ENCODE measurements around the gene TBC1D9.

Gene TBC1D9

GRCh38 chr4:140644470-140645185, 111.6 kb downstream of the TBC1D9 start:
- no peak for DNase-seq

GRCh38 chr4:140643571-140644055, 112.6 kb downstream of the TBC1D9 start:
- DNase-seq = no peak

GRCh38 chr4:140642674-140643437, 113.3 kb downstream of the TBC1D9 start:
- no peak for DNase-seq

GRCh38 chr4:140641789-140642439, 114.3 kb downstream of the TBC1D9 start:
- DNase-seq = no peak

GRCh38 chr4:140641105-140641555, 115.1 kb downstream of the TBC1D9 start:
- DNase-seq = no peak

- no peak for DNase-seq
These were observed 115.9 kb downstream of the TBC1D9 start for GRCh38 chr4:140640150-140640748.

GRCh38 chr4:140639066-140639465, 117.1 kb downstream of the TBC1D9 start:
- no peak for DNase-seq

- peak in 1 of 2 experiments; percentile 42 for DNase-seq
These were observed 118.3 kb downstream of the TBC1D9 start for GRCh38 chr4:140637836-140638235.

GRCh38 chr4:140635606-140636005, 120.6 kb downstream of the TBC1D9 start:
- DNase-seq = no peak

GRCh38 chr4:140633951-140634350, 122.2 kb downstream of the TBC1D9 start:
- no peak for DNase-seq

- no peak for DNase-seq
These were observed 123.1 kb downstream of the TBC1D9 start for GRCh38 chr4:140633124-140633523.

- no peak for DNase-seq
These were observed 125.9 kb downstream of the TBC1D9 start for GRCh38 chr4:140630246-140630645.

GRCh38 chr4:140628016-140628415, 128.2 kb downstream of the TBC1D9 start:
- no peak for DNase-seq

- no peak for DNase-seq
These were observed 129.4 kb downstream of the TBC1D9 start for GRCh38 chr4:140626661-140627376.

GRCh38 chr4:140622333-140622958, 133.7 kb downstream of the TBC1D9 start:
- DNase-seq = no peak

GRCh38 chr4:140621161-140621560, 135.0 kb downstream of the TBC1D9 start:
- DNase-seq = no peak

GRCh38 chr4:140617499-140618248, 138.5 kb downstream of the TBC1D9 start:
- DNase-seq = no peak

- no peak for DNase-seq
These were observed 140.7 kb downstream of the TBC1D9 start for GRCh38 chr4:140615451-140615850.

GRCh38 chr4:140612357-140612756, 143.8 kb downstream of the TBC1D9 start:
- DNase-seq = no peak

GRCh38 chr4:140611854-140612253, 144.3 kb downstream of the TBC1D9 start:
- no peak for DNase-seq
